ENCODE data around the gene RGS5.
A peak's percentile ranks its signal among the peaks of the same experiment; 100 is the strongest.

GRCh38 chr1:163147019-163147418, 55.7 kb downstream of the RGS5 start:
- TF ChIP-seq GATA3 (IDR thresholded peaks at IDR 0.05; ENCODE audit: low read depth, low read length) (peak; percentile 71), GATA2 (IDR thresholded peaks at IDR 0.05; ENCODE audit: low read depth, low read length) (peak; percentile 84)

Measured in SH-SY5Y (cell line).